T-cell (primary cell): Measurements from ENCODE around the gene INPP5A. TPM values are rescaled to one million over a fixed set of nuclear protein-coding genes. Genes with fewer than 3 reads are reported as not detected.
A peak's percentile ranks its signal among the peaks of the same experiment; 100 is the strongest.

Experiments
- ATAC-seq, 4 experiments: fragments of 200-7000 bp in 3 of 4; fragments of 150-1000 bp in 1 of 4; cut with Tn5 transposase; replicated peaks in 1 of 4; 1 replicate in 3 of 4; 2 replicates in 1 of 4; pipeline ENCODE4 v1.10.0; 2021; ENCODE audit warnings: moderate library complexity in 3 of 4, mild to moderate bottlenecking in 2 of 4, moderate number of reproducible peaks in 1 of 4
- CTCF ChIA-PET, 2 donors: fragments of 300-600 bp; sonication (Branson Sonifier 250); formaldehyde crosslinking; loops; one replicate each; lab custom pipeline; 2022; ENCODE audit warnings: antibody characterized with exemption in 2 of 2; lab: Charles Lee
- POLR2A ChIA-PET, 2 donors: fragments of 300-600 bp; sonication (Branson Sonifier 250); formaldehyde crosslinking; loops; one replicate each; lab custom pipeline; 2022; ENCODE audit warnings: antibody characterized with exemption in 2 of 2; lab: Charles Lee
- DNase-seq, 35 experiments: peaks; one replicate each; pipeline versions ENCODE4 v3.0.0 to v3.0.0-alpha.2; 2013 to 2023
- H3K27ac ChIP-seq: one replicate; pipeline ENCODE4 v1.5.1; 2013; ENCODE audit warnings: low read length
- H3K27me3 ChIP-seq, 2 experiments: replicated peaks in 1 of 2; 1 replicate in 1 of 2; 2 replicates in 1 of 2; pipeline versions ENCODE4 v1.6.1 to v1.7.0; 2013; ENCODE audit warnings: low read length in 1 of 2, mixed read lengths in 1 of 2; ENCODE audit not compliant: control insufficient read depth in 2 of 2, insufficient read depth in 2 of 2; ENCODE audit errors: extremely low read depth in 1 of 2
- H3K36me3 ChIP-seq, 2 donors: 1 replicate in 1 of 2; 2 replicates in 1 of 2; pipeline versions ENCODE4 v1.6.1 to v1.7.0; 2013; ENCODE audit warnings: low read length in 1 of 2; ENCODE audit not compliant: control insufficient read depth in 2 of 2, insufficient read depth in 1 of 2; ENCODE audit errors: extremely low read depth in 1 of 2
- H3K4me1 ChIP-seq, 2 experiments: 1 replicate in 1 of 2; 2 replicates in 1 of 2; pipeline versions ENCODE4 v1.6.1 to v1.7.0; 2013; ENCODE audit warnings: low read length in 2 of 2, mixed read lengths in 1 of 2; ENCODE audit not compliant: insufficient read depth in 2 of 2, control insufficient read depth in 1 of 2; ENCODE audit errors: extremely low read depth in 1 of 2
- H3K4me3 ChIP-seq, 2 donors: 1 replicate in 1 of 2; 2 replicates in 1 of 2; pipeline versions ENCODE4 v1.5.1 to v1.7.0; 2013; ENCODE audit warnings: mild to moderate bottlenecking in 2 of 2, low read length in 1 of 2, moderate library complexity in 1 of 2; ENCODE audit not compliant: control insufficient read depth in 1 of 2; ENCODE audit errors: extremely low read depth in 1 of 2
- H3K9me3 ChIP-seq: 2 replicates; pipeline ENCODE4 v1.7.0; 2013
- H3K27ac Mint-ChIP-seq, 2 donors: one replicate each; pipeline ENCODE4 v1.8.0; 2020 to 2021; ENCODE audit warnings: mild to moderate bottlenecking in 2 of 2, mixed read lengths in 2 of 2
- H3K27me3 Mint-ChIP-seq, 2 donors: one replicate each; pipeline ENCODE4 v1.8.0; 2021 to 2022; ENCODE audit warnings: mixed read lengths in 2 of 2
- H3K36me3 Mint-ChIP-seq: one replicate; pipeline ENCODE4 v1.8.0; 2021; ENCODE audit warnings: mixed read lengths
- H3K4me1 Mint-ChIP-seq, 3 donors: one replicate each; pipeline ENCODE4 v1.8.0; 2020 to 2022; ENCODE audit warnings: mixed read lengths in 3 of 3, mild to moderate bottlenecking in 1 of 3
- H3K4me3 Mint-ChIP-seq, 3 donors: one replicate each; pipeline ENCODE4 v1.8.0; 2020 to 2022; ENCODE audit warnings: mild to moderate bottlenecking in 3 of 3, mixed read lengths in 3 of 3, moderate library complexity in 3 of 3
- H3K9me3 Mint-ChIP-seq, 3 donors: one replicate each; pipeline ENCODE4 v1.8.0; 2020 to 2022; ENCODE audit warnings: mixed read lengths in 3 of 3
- WGBS: methylation state at CpG from one replicate; pipeline ENCODE4 v1.1.5; 2013; ENCODE audit warnings: missing lambda C conversion rate; ENCODE audit not compliant: insufficient coverage; 5-methylcytosine and 5-hydroxymethylcytosine counted together
- total RNA-seq, 35 experiments: library from RNA in 6 of 35; stranded (reverse) in 6 of 35; fragments of 120-200 nt in 1 of 35; gene quantifications; one replicate each; pipeline versions ENCODE4 v1.2.1 to v1.2.4 and lab custom pipeline; 2013 to 2026

INPP5A gene
- total RNA-seq, 5 donors from 2014 or later (not counting 1 experiment from before 2014, with no cell fraction given) = 20.9 to 23.1 (median 22.9) TPM

GRCh38 chr10:132632091-132632561 lies 94.5 kb downstream of the INPP5A start:
- WGBS = 91% methylated on average over 9 of the region's 13 CpGs
- Mint-ChIP-seq H3K4me3 (no peak overlapping the region), H3K27me3 (no peaks in the 10 kb centered on the region), H3K36me3 (no peaks in the 10 kb centered on the region), H3K4me1 (peaks cover 48 to 52% (median 51%) of the 10 kb centered on the region in 3 donors), H3K27ac (no peak overlapping the region), H3K9me3 (no peaks in the 10 kb centered on the region)
- H3K4me1 ChIP-seq = peaks cover 6 to 9% of the 10 kb centered on the region in 2 experiments
- POLR2A ChIA-PET = no interaction called here
- H3K27me3 ChIP-seq = no peaks in the 10 kb centered on the region
- H3K36me3 ChIP-seq = no peaks in the 10 kb centered on the region
- CTCF ChIA-PET = no interaction called here
- no peaks in the 10 kb centered on the region for H3K9me3 ChIP-seq
- DNase-seq = no peak
- no peak overlapping the region for H3K27ac ChIP-seq
- no peak for ATAC-seq
- H3K4me3 ChIP-seq = no peak overlapping the region

- H3K27me3 ChIP-seq = no peaks in the 10 kb centered on the region
- DNase-seq (no peak), ATAC-seq (no peak)
- no peaks in the 10 kb centered on the region for H3K27me3 Mint-ChIP-seq
- H3K4me1 Mint-ChIP-seq = peaks cover 50 to 51% (median 51%) of the 10 kb centered on the region in 3 donors
- H3K9me3 Mint-ChIP-seq = no peaks in the 10 kb centered on the region
- ChIA-PET CTCF (no interaction called here), POLR2A (interaction anchor here in 1 of 2 donors (0.5 kb wide), 1 partner anchor 1160 kb away, joined by 6 read pairs; no protein-coding TSS in a partner anchor)
- no peak overlapping the region for H3K27ac ChIP-seq
- H3K4me1 ChIP-seq = peaks cover 6 to 10% of the 10 kb centered on the region in 2 experiments
- H3K9me3 ChIP-seq = no peaks in the 10 kb centered on the region
- no peak overlapping the region for H3K4me3 Mint-ChIP-seq
- WGBS = 79% methylated on average over 11 of the region's 19 CpGs
- no peak overlapping the region for H3K4me3 ChIP-seq
- H3K27ac Mint-ChIP-seq = no peak overlapping the region
- no peaks in the 10 kb centered on the region for H3K36me3 Mint-ChIP-seq
- no peaks in the 10 kb centered on the region for H3K36me3 ChIP-seq
These were observed 95.5 kb downstream of the INPP5A start for GRCh38 chr10:132632851-132633684.

- no peaks in the 10 kb centered on the region for H3K27me3 Mint-ChIP-seq
- Histone ChIP-seq H3K9me3 (no peaks in the 10 kb centered on the region), H3K27me3 (no peaks in the 10 kb centered on the region), H3K4me1 (peaks cover 0 to 5% of the 10 kb centered on the region in 2 experiments), H3K36me3 (no peaks in the 10 kb centered on the region), H3K27ac (no peak overlapping the region), H3K4me3 (no peak overlapping the region)
- no peaks in the 10 kb centered on the region for H3K36me3 Mint-ChIP-seq
- H3K4me3 Mint-ChIP-seq = no peak overlapping the region
- H3K4me1 Mint-ChIP-seq = peaks cover 40 to 45% (median 44%) of the 10 kb centered on the region in 3 donors
- H3K27ac Mint-ChIP-seq = no peak overlapping the region
- no peaks in the 10 kb centered on the region for H3K9me3 Mint-ChIP-seq
- ChIA-PET CTCF (no interaction called here), POLR2A (interaction anchor here in 1 of 2 donors (0.6 kb wide), 1 partner anchor 13 kb away, joined by 3 read pairs; no protein-coding TSS in a partner anchor)
- DNase-seq (no peak), ATAC-seq (no peak)
- WGBS = 86% methylated on average over 12 of the region's 22 CpGs
These were observed 96.8 kb downstream of the INPP5A start for GRCh38 chr10:132634241-132634946.

- Histone ChIP-seq H3K27me3 (no peaks in the 10 kb centered on the region), H3K36me3 (no peaks in the 10 kb centered on the region), H3K9me3 (no peaks in the 10 kb centered on the region), H3K4me3 (no peak overlapping the region), H3K4me1 (peaks cover 0 to 5% of the 10 kb centered on the region in 2 experiments), H3K27ac (no peak overlapping the region)
- no peak for DNase-seq
- Mint-ChIP-seq H3K27me3 (no peaks in the 10 kb centered on the region), H3K4me3 (no peak overlapping the region), H3K9me3 (no peaks in the 10 kb centered on the region), H3K27ac (peak overlapping the region in 1 of 2 donors; percentile 14), H3K4me1 (peaks cover 35 to 40% (median 39%) of the 10 kb centered on the region in 3 donors), H3K36me3 (no peaks in the 10 kb centered on the region)
- no peak for ATAC-seq
- 93% methylated on average over 1 of the region's 4 CpGs for WGBS
- ChIA-PET CTCF (interaction anchor here in 1 of 2 donors (0.6 to 0.7 kb wide), 2 partner anchors 176 to 180 kb away, joined by 3 to 5 read pairs; no protein-coding TSS in a partner anchor), POLR2A (interaction anchor here in 1 of 2 donors (0.6 kb wide), 1 partner anchor 13 kb away, joined by 3 read pairs; no protein-coding TSS in a partner anchor)
These were observed 97.3 kb downstream of the INPP5A start for GRCh38 chr10:132634947-132635271.

GRCh38 chr10:132636358-132636757 lies 98.8 kb downstream of the INPP5A start:
- POLR2A ChIA-PET = no interaction called here
- Mint-ChIP-seq H3K4me1 (peaks cover 40 to 43% (median 41%) of the 10 kb centered on the region in 3 donors), H3K27me3 (no peaks in the 10 kb centered on the region), H3K36me3 (no peaks in the 10 kb centered on the region), H3K9me3 (no peaks in the 10 kb centered on the region), H3K27ac (no peak overlapping the region), H3K4me3 (no peak overlapping the region)
- Histone ChIP-seq H3K9me3 (no peaks in the 10 kb centered on the region), H3K27me3 (no peaks in the 10 kb centered on the region), H3K4me3 (no peak overlapping the region), H3K27ac (no peak overlapping the region), H3K4me1 (peaks cover 0 to 5% of the 10 kb centered on the region in 2 experiments), H3K36me3 (no peaks in the 10 kb centered on the region)
- ATAC-seq (no peak), DNase-seq (no peak)
- CTCF ChIA-PET = interaction anchor here in 1 of 2 donors (0.7 kb wide), 1 partner anchor 240 kb away, joined by 3 read pairs; no protein-coding TSS in a partner anchor
- WGBS = 84% methylated on average over 8 of the region's 9 CpGs

GRCh38 chr10:132637477-132638129 lies 100.0 kb downstream of the INPP5A start:
- H3K9me3 Mint-ChIP-seq = no peaks in the 10 kb centered on the region
- Histone ChIP-seq H3K4me1 (peaks cover 0 to 5% of the 10 kb centered on the region in 2 experiments), H3K27me3 (peaks cover 0 to 3% of the 10 kb centered on the region in 2 experiments), H3K4me3 (no peak overlapping the region), H3K9me3 (no peaks in the 10 kb centered on the region), H3K27ac (no peak overlapping the region), H3K36me3 (no peaks in the 10 kb centered on the region)
- H3K4me3 Mint-ChIP-seq = no peak overlapping the region
- H3K27ac Mint-ChIP-seq = no peak overlapping the region
- peak in 6 of 35 experiments; percentile 11 to 70 (median 24) for DNase-seq
- H3K27me3 Mint-ChIP-seq = no peaks in the 10 kb centered on the region
- H3K4me1 Mint-ChIP-seq = peaks cover 40 to 42% (median 41%) of the 10 kb centered on the region in 3 donors
- peak; percentile 61 to 85 (median 82) for ATAC-seq
- CTCF ChIA-PET = interaction anchor here in 1 of 2 donors (1.3 kb wide), 1 partner anchor 181 kb away, joined by 3 read pairs; no protein-coding TSS in a partner anchor
- no peaks in the 10 kb centered on the region for H3K36me3 Mint-ChIP-seq
- 63% methylated on average over 8 of the region's 19 CpGs for WGBS
- POLR2A ChIA-PET = no interaction called here
